Measurements from ENCODE around the gene FAM240A. TPM values are rescaled to one million over a fixed set of nuclear protein-coding genes. Genes with fewer than 3 reads are reported as not detected.
A peak's percentile ranks its signal among the peaks of the same experiment; 100 is the strongest.

FAM240A gene
- total RNA-seq, 1 donor from 2014 or later = not detected

DNA sequence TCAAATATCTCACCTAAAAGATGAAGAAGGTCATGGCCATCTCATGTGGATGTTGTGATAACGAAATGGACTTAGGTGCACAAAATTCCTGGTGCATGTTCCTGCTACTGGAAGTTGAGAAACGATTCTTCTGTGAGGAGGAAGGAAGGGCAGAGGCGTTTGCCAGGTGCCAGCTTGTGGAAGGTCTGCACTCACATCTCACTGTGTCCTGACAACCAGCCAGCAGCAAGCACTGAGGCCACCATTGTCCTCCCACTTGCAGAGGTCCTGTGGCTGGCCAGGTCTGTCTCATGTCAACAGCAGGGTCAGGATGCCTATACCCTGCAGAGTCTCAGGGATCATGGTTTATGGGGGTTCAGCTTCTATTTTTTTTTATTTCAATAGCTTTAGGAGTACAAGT, 3.7 kb downstream of the FAM240A start:
- TF ChIP-seq, protein P1, sequence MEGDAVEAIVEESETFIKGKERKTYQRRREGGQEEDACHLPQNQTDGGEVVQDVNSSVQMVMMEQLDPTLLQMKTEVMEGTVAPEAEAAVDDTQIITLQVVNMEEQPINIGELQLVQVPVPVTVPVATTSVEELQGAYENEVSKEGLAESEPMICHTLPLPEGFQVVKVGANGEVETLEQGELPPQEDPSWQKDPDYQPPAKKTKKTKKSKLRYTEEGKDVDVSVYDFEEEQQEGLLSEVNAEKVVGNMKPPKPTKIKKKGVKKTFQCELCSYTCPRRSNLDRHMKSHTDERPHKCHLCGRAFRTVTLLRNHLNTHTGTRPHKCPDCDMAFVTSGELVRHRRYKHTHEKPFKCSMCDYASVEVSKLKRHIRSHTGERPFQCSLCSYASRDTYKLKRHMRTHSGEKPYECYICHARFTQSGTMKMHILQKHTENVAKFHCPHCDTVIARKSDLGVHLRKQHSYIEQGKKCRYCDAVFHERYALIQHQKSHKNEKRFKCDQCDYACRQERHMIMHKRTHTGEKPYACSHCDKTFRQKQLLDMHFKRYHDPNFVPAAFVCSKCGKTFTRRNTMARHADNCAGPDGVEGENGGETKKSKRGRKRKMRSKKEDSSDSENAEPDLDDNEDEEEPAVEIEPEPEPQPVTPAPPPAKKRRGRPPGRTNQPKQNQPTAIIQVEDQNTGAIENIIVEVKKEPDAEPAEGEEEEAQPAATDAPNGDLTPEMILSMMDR (IDR thresholded peaks at IDR 0.05) = no peak
- TF ChIP-seq EZH2 (IDR thresholded peaks at IDR 0.05) = no peak
- TF ChIP-seq EZH2phosphoT487 (IDR thresholded peaks at IDR 0.05) = no peak
- DNase-seq (ENCODE audit: low spot score) = no peak

DNA sequence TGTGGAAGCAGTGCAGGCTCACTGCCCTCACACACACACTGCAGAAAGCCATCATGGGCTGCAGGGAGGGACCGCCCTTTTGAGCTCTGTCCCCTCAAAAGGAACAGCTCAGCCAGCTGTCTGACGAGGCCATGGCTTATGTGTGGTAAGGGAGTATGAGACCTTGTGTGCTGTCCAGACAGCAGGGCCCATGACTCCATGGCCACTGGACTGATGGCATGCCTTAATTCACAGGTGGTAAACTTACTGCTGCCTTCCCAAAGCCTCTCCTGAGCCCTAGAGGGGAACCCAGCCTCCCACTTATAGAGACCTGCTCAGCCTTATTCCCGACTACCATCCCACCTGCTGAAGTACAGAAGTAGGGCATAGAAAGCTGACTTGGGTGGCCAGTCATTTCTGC, 5.6 kb downstream of the FAM240A start:
- H3K9me3 Mint-ChIP-seq = no peaks in the 10 kb centered on the region
- H3K27ac Mint-ChIP-seq = no peak overlapping the region
- Histone ChIP-seq H4K20me1 (ENCODE audit: low read depth) (no peaks in the 10 kb centered on the region), H3K4me2 (no peak overlapping the region), H3K79me2 (ENCODE audit: low read depth) (no peaks in the 10 kb centered on the region), H3K27me3 (no peaks in the 10 kb centered on the region), H3K9ac (no peak overlapping the region), H3K4me3 (no peak overlapping the region), H3K27ac (no peak overlapping the region), H2AFZ (replicated peaks) (no peak overlapping the region), H3K36me3 (no peaks in the 10 kb centered on the region), H3K4me1 (peaks cover 5% of the 10 kb centered on the region), H3K9me3 (ENCODE audit: low read depth) (no peaks in the 10 kb centered on the region), H3F3A (ENCODE audit: low read depth) (no peaks in the 10 kb centered on the region)
- no peak for DNase-seq (ENCODE audit: low spot score)
- H3K36me3 Mint-ChIP-seq = no peaks in the 10 kb centered on the region
- H3K4me1 Mint-ChIP-seq = peaks cover 10% of the 10 kb centered on the region
- no peak overlapping the region for H3K4me3 Mint-ChIP-seq
- TF ChIP-seq EZH2phosphoT487 (IDR thresholded peaks at IDR 0.05) (no peak), EZH2 (IDR thresholded peaks at IDR 0.05) (no peak)
- TF ChIP-seq, protein P1 (IDR thresholded peaks at IDR 0.05) = no peak
- peaks cover 11% of the 10 kb centered on the region for H3K27me3 Mint-ChIP-seq (ENCODE audit: insufficient read depth, low read depth)

More for the DNA sequence above, 3.7 kb downstream of the FAM240A start:
- Histone ChIP-seq H3K4me1 (peaks cover 5% of the 10 kb centered on the region), H3K36me3 (no peaks in the 10 kb centered on the region), H2AFZ (replicated peaks) (no peak overlapping the region), H3K4me2 (no peak overlapping the region), H3F3A (ENCODE audit: low read depth) (no peaks in the 10 kb centered on the region), H4K20me1 (ENCODE audit: low read depth) (no peaks in the 10 kb centered on the region), H3K27ac (no peak overlapping the region), H3K4me3 (no peak overlapping the region), H3K79me2 (ENCODE audit: low read depth) (no peaks in the 10 kb centered on the region), H3K27me3 (no peaks in the 10 kb centered on the region), H3K9ac (no peak overlapping the region), H3K9me3 (ENCODE audit: low read depth) (no peaks in the 10 kb centered on the region)
- H3K9me3 Mint-ChIP-seq = no peaks in the 10 kb centered on the region
- H3K4me1 Mint-ChIP-seq = peaks cover 21% of the 10 kb centered on the region
- no peaks in the 10 kb centered on the region for H3K36me3 Mint-ChIP-seq
- peaks cover 14% of the 10 kb centered on the region for H3K27me3 Mint-ChIP-seq (ENCODE audit: insufficient read depth, low read depth)
- no peak overlapping the region for H3K27ac Mint-ChIP-seq
- H3K4me3 Mint-ChIP-seq = no peak overlapping the region

DNA sequence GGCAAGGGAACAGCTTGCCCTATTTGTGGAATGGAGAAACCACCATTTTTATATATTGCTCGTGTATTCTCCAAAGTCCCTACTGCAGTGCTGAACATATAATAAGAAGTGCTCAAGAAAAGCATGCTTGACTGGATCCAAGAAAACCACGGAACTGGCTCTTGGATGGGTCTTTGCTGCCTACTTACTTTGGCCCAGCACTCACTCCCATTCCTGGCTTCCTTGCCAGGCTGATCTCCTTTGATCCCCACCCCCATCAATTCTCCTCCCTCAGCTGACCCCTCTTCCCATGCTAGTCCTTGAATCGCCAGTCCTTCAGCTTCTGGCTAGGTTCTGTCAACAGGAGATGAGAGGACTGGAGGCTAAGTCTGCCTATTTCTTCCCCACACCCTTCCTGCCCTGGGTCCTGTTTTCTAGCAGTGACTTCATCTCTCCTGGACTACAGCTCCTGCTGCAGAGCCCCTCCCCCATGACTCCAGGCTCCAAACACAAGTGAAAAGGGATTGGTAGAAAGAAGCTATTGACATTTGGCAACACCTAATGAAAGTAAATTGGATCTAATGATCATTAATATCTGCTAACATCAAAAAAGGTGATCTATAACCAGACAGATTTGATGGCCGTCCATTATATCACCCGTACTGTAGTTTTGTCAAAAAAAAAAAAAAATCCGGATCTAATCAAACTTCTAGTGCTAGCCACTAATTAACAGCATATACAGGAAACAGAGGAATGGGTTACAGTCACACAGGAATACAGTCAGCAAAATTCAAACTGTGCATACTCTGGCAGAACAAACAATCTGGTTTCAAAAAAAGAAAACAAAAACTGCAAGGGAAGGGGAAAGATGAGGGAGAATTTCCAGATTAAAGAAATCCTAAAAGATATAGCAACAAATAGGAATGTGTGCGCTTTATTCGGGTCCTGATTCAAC, 7.8 kb downstream of the FAM240A start:
- Histone ChIP-seq H3K9ac (no peak overlapping the region), H3K9me3 (ENCODE audit: low read depth) (no peaks in the 10 kb centered on the region), H3K4me1 (peaks cover 12% of the 10 kb centered on the region), H2AFZ (replicated peaks) (peak overlapping the region; percentile 96), H4K20me1 (ENCODE audit: low read depth) (no peaks in the 10 kb centered on the region), H3K27me3 (no peaks in the 10 kb centered on the region), H3K4me3 (no peak overlapping the region), H3F3A (ENCODE audit: low read depth) (no peaks in the 10 kb centered on the region), H3K79me2 (ENCODE audit: low read depth) (no peaks in the 10 kb centered on the region), H3K27ac (no peak overlapping the region), H3K36me3 (no peaks in the 10 kb centered on the region), H3K4me2 (no peak overlapping the region)
- no peak for DNase-seq (ENCODE audit: low spot score)
- peaks cover 8% of the 10 kb centered on the region for H3K27me3 Mint-ChIP-seq (ENCODE audit: insufficient read depth, low read depth)
- no peaks in the 10 kb centered on the region for H3K36me3 Mint-ChIP-seq
- TF ChIP-seq EZH2 (IDR thresholded peaks at IDR 0.05) (no peak), EZH2phosphoT487 (IDR thresholded peaks at IDR 0.05) (no peak)
- TF ChIP-seq, protein P1 (IDR thresholded peaks at IDR 0.05) = no peak
- peaks cover 7% of the 10 kb centered on the region for H3K4me1 Mint-ChIP-seq
- H3K27ac Mint-ChIP-seq = peak overlapping the region; percentile 10
- H3K9me3 Mint-ChIP-seq = no peaks in the 10 kb centered on the region
- no peak overlapping the region for H3K4me3 Mint-ChIP-seq
